Liver (tissue), 9 donors: Measurements from ENCODE around the gene MAPK9. TPM values are rescaled to one million over a fixed set of nuclear protein-coding genes. Genes with fewer than 3 reads are reported as not detected.

Source experiments
- DNase-seq: peaks from one replicate; pipeline ENCODE4 v3.0.0-alpha.2; 2017; ENCODE audit warnings: low spot score
- H3K27ac ChIP-seq, 2 donors: one replicate each; pipeline ENCODE4 v1.7.0; 2013; ENCODE audit warnings: inconsistent platforms in 2 of 2, low read length in 2 of 2, control low read depth in 1 of 2, low read depth in 1 of 2, mild to moderate bottlenecking in 1 of 2
- H3K27me3 ChIP-seq, 4 donors: one replicate each; pipeline versions ENCODE4 v1.6.1 to v1.7.0; 2013; ENCODE audit warnings: low read length in 3 of 4, inconsistent platforms in 1 of 4, mild to moderate bottlenecking in 1 of 4, moderate library complexity in 1 of 4; ENCODE audit not compliant: control insufficient read depth in 4 of 4, insufficient read depth in 4 of 4
- H3K36me3 ChIP-seq, 4 donors: one replicate each; pipeline versions ENCODE4 v1.6.1 to v1.7.0; 2013; ENCODE audit warnings: low read length in 3 of 4, mild to moderate bottlenecking in 3 of 4, low read depth in 1 of 4, moderate library complexity in 1 of 4; ENCODE audit not compliant: control insufficient read depth in 4 of 4, insufficient read depth in 3 of 4
- H3K4me1 ChIP-seq, 4 donors: one replicate each; pipeline versions ENCODE4 v1.6.1 to v1.7.0; 2013; ENCODE audit warnings: low read length in 3 of 4, mild to moderate bottlenecking in 3 of 4, moderate library complexity in 1 of 4; ENCODE audit not compliant: control insufficient read depth in 4 of 4, insufficient read depth in 4 of 4
- H3K4me3 ChIP-seq, 3 donors: one replicate each; pipeline versions ENCODE4 v1.6.1 to v1.7.0; 2013; ENCODE audit warnings: low read length in 3 of 3, control low read depth in 1 of 3, low read depth in 1 of 3, mild to moderate bottlenecking in 1 of 3
- H3K9ac ChIP-seq, 2 donors: one replicate each; pipeline ENCODE4 v1.7.0; 2013; ENCODE audit warnings: low read length in 2 of 2, mild to moderate bottlenecking in 2 of 2, moderate library complexity in 2 of 2, control low read depth in 1 of 2, low read depth in 1 of 2
- H3K9me3 ChIP-seq, 4 donors: one replicate each; pipeline versions ENCODE4 v1.6.1 to v1.7.0; 2013; ENCODE audit warnings: low read length in 3 of 4; ENCODE audit not compliant: control insufficient read depth in 4 of 4
- CTCF ChIP-seq: fragments of 150-350 bp; IDR thresholded peaks from 2 replicates; pipeline ENCODE4 v1.5.1; 2017; ENCODE audit warnings: improper control_type of control experiment, low read depth, low read length; ENCODE audit not compliant: missing input control
- EGR1 ChIP-seq, 2 donors: IDR thresholded peaks; 2 replicates each; pipeline ENCODE4 v1.6.1; 2016 to 2018; ENCODE audit warnings: antibody characterized with exemption in 2 of 2, low read depth in 2 of 2
- FOXA1 ChIP-seq: IDR thresholded peaks from 2 replicates; pipeline ENCODE4 v1.6.1; 2016; ENCODE audit warnings: antibody characterized with exemption
- FOXA2 ChIP-seq: IDR thresholded peaks from 2 replicates; pipeline ENCODE4 v1.6.1; 2016; ENCODE audit warnings: antibody characterized with exemption
- GABPA ChIP-seq, 2 donors: IDR thresholded peaks in 1 of 2; conservative IDR thresholded peaks in 1 of 2; 2 replicates each; pipeline ENCODE4 v1.6.1; 2016; ENCODE audit warnings: antibody characterized with exemption in 2 of 2, mild to moderate bottlenecking in 1 of 2, moderate library complexity in 1 of 2
- HNF4A ChIP-seq, 2 donors: conservative IDR thresholded peaks; 2 replicates each; pipeline ENCODE4 v1.6.1; 2016; ENCODE audit warnings: antibody characterized with exemption in 2 of 2, mild to moderate bottlenecking in 2 of 2
- HNF4G ChIP-seq: IDR thresholded peaks from 2 replicates; pipeline ENCODE4 v1.6.1; 2016; ENCODE audit warnings: antibody characterized with exemption
- JUND ChIP-seq, 2 donors: IDR thresholded peaks; 2 replicates each; pipeline ENCODE4 v1.6.1; 2016; ENCODE audit warnings: antibody characterized with exemption in 2 of 2
- MAX ChIP-seq: IDR thresholded peaks from 2 replicates; pipeline ENCODE4 v1.6.1; 2016; ENCODE audit warnings: antibody characterized with exemption
- NR2F2 ChIP-seq: IDR thresholded peaks from 2 replicates; pipeline ENCODE4 v1.6.1; 2016; ENCODE audit warnings: antibody characterized with exemption
- RAD21 ChIP-seq, 2 donors: IDR thresholded peaks; 2 replicates each; pipeline ENCODE4 v1.6.1; 2016; ENCODE audit warnings: antibody characterized with exemption in 2 of 2, mild to moderate bottlenecking in 2 of 2
- REST ChIP-seq: IDR thresholded peaks from 2 replicates; pipeline ENCODE4 v1.6.1; 2016; ENCODE audit warnings: antibody characterized with exemption, mild to moderate bottlenecking
- RXRA ChIP-seq, 2 donors: IDR thresholded peaks; 2 replicates each; pipeline ENCODE4 v1.6.1; 2017 to 2018; ENCODE audit warnings: antibody characterized with exemption in 2 of 2, mild to moderate bottlenecking in 1 of 2
- SP1 ChIP-seq: IDR thresholded peaks from 2 replicates; pipeline ENCODE4 v1.6.1; 2018; ENCODE audit warnings: antibody characterized with exemption, mild to moderate bottlenecking
- TAF1 ChIP-seq: conservative IDR thresholded peaks from 2 replicates; pipeline ENCODE4 v1.6.1; 2016; ENCODE audit warnings: antibody characterized with exemption, mild to moderate bottlenecking
- YY1 ChIP-seq: IDR thresholded peaks from 2 replicates; pipeline ENCODE4 v1.6.1; 2016; ENCODE audit warnings: antibody characterized with exemption, mild to moderate bottlenecking
- ZBTB33 ChIP-seq: IDR thresholded peaks from 2 replicates; pipeline ENCODE4 v1.6.1; 2016; ENCODE audit warnings: antibody characterized with exemption
- WGBS: extraction: QIAGEN DNeasy Blood & Tissue Kit; methylation state at CpG from one replicate; pipeline ENCODE4 v1.1.7; 2013; 5-methylcytosine and 5-hydroxymethylcytosine counted together
- polyA plus RNA-seq, 2 donors: library from polyadenylated mRNA; stranded (reverse) in 1 of 2; unstranded in 1 of 2; fragments of 200-250 nt in 1 of 2; fragments of >200 nt in 1 of 2; fragmentation: Nextera tagmentation in 1 of 2; extraction: Ambion mirVana in 1 of 2; gene quantifications; one replicate each; pipeline versions ENCODE4 v1.2.1 to v1.2.3, GENCODE V29; 2013 to 2015
- total RNA-seq, 2 donors: library from RNA; depleted of rRNA; stranded (reverse); fragments of >200 nt; gene quantifications; one replicate each; pipeline ENCODE4 v1.2.3, GENCODE V29; 2014
- donor health status: healthy.
- donor health status: healthy.
- donor health status: healthy.
- donor health status: healthy.
- donor health status: healthy.

Gene MAPK9
- total and polyA plus RNA-seq, 4 donors = 3.8 to 22.7 (median 12.8) TPM

GRCh38 chr5:180297587-180298282, 5.9 kb upstream of the MAPK9 start:
- DNase-seq = no peak
- Histone ChIP-seq H3K27me3 (peaks cover 0 to 2% (median 0%) of the 10 kb centered on the region in 4 donors), H3K4me1 (peaks cover 5 to 9% (median 6%) of the 10 kb centered on the region in 4 donors), H3K9me3 (no peaks in the 10 kb centered on the region), H3K36me3 (no peaks in the 10 kb centered on the region), H3K9ac (no peak overlapping the region), H3K27ac (no peak overlapping the region), H3K4me3 (no peak overlapping the region)
- WGBS = 68% methylated on average over 2 of the region's 2 CpGs
- TF ChIP-seq HNF4G (no peak), SP1 (no peak), HNF4A (conservative IDR thresholded peaks at IDR 0.05) (peak; percentile 37 to 64)

GRCh38 chr5:180296771-180297170, 4.9 kb upstream of the MAPK9 start:
- no peak for TF ChIP-seq TAF1
- no peak for TF ChIP-seq GABPA (IDR thresholded peaks at IDR 0.05 in 1 of 2, conservative IDR thresholded peaks at IDR 0.05 in 1 of 2)
- no peak for TF ChIP-seq HNF4G
- TF ChIP-seq FOXA1 = no peak
- no peak for TF ChIP-seq YY1
- TF ChIP-seq FOXA2 = no peak
- no peak for TF ChIP-seq ZBTB33
- no peak for TF ChIP-seq MAX
- TF ChIP-seq CTCF = no peak
- TF ChIP-seq RAD21 (IDR thresholded peaks at IDR 0.05) = no peak
- TF ChIP-seq SP1 = no peak
- TF ChIP-seq REST = no peak
- no peak for TF ChIP-seq NR2F2
- TF ChIP-seq EGR1 (IDR thresholded peaks at IDR 0.05; ENCODE audit: low read depth in 2 of 2) = no peak
- no peak for TF ChIP-seq JUND (IDR thresholded peaks at IDR 0.05)
- no peak for TF ChIP-seq RXRA (IDR thresholded peaks at IDR 0.05)
- TF ChIP-seq HNF4A (conservative IDR thresholded peaks at IDR 0.05) = no peak
- Histone ChIP-seq H3K27me3 (no peaks in the 10 kb centered on the region), H3K9ac (no peak overlapping the region), H3K27ac (no peak overlapping the region), H3K36me3 (no peaks in the 10 kb centered on the region), H3K4me1 (peaks cover 6 to 10% (median 8%) of the 10 kb centered on the region in 4 donors), H3K4me3 (no peak overlapping the region), H3K9me3 (no peaks in the 10 kb centered on the region)
- no peak for DNase-seq
- WGBS = 55% methylated on average over 4 of the region's 7 CpGs
